Uterus (tissue), 2 donors: ENCODE data around the gene URM1.
A peak's percentile ranks its signal among the peaks of the same experiment; 100 is the strongest.

Experiments used
- CTCF ChIP-seq, 4 experiments: fragments of 200-600 bp in 2 of 4; fragments of 450-650 bp in 2 of 4; sonication (generic) in 2 of 4; IDR thresholded peaks; one replicate each; pipeline ENCODE4 v1.5.1; 2016 to 2019; ENCODE audit warnings: antibody characterized with exemption in 4 of 4, mild to moderate bottlenecking in 2 of 4, moderate library complexity in 1 of 4
- POLR2A ChIP-seq, 2 donors: fragments of 450-650 bp; IDR thresholded peaks; one replicate each; pipeline ENCODE4 v1.6.1; 2016; ENCODE audit warnings: antibody characterized with exemption in 2 of 2, mild to moderate bottlenecking in 1 of 2, moderate library complexity in 1 of 2

GRCh38 chr9:128361986-128362646 is 9.1 kb upstream of the URM1 start:
- TF ChIP-seq CTCF (IDR thresholded peaks at IDR 0.05) = peak; percentile 76 to 95 (median 90)
- no peak for TF ChIP-seq POLR2A (IDR thresholded peaks at IDR 0.05)
